Activated CD4-positive, CD25-positive, alpha-beta regulatory T cell (primary cell): ENCODE data around the gene FNDC3B.

Source experiments
- DNase-seq, 4 experiments: peaks; one replicate each; lab custom pipeline; 2025; lab: John Stamatoyannopoulos, UW

FNDC3B gene

GRCh38 chr3:172135185-172135584 is 95.8 kb downstream of the FNDC3B start:
- DNase-seq = no peak

- DNase-seq = no peak
Observed at GRCh38 chr3:172135820-172136219, 96.4 kb downstream of the FNDC3B start.

GRCh38 chr3:172136330-172136729 is 97.0 kb downstream of the FNDC3B start:
- DNase-seq = no peak

- no peak for DNase-seq
Observed at GRCh38 chr3:172137287-172138192, 98.2 kb downstream of the FNDC3B start.

GRCh38 chr3:172138193-172138537 is 98.8 kb downstream of the FNDC3B start:
- no peak for DNase-seq

- peak in 1 of 4 experiments; percentile 14 for DNase-seq
Observed at GRCh38 chr3:172138792-172139507, 99.6 kb downstream of the FNDC3B start.

GRCh38 chr3:172139528-172140276 is 100.3 kb downstream of the FNDC3B start:
- no peak for DNase-seq

- no peak for DNase-seq
Observed at GRCh38 chr3:172140499-172141391, 101.4 kb downstream of the FNDC3B start.

GRCh38 chr3:172142051-172142863 is 102.9 kb downstream of the FNDC3B start:
- no peak for DNase-seq

GRCh38 chr3:172142864-172143451 is 103.6 kb downstream of the FNDC3B start:
- no peak for DNase-seq

- DNase-seq = no peak
Observed at GRCh38 chr3:172143739-172144497, 104.5 kb downstream of the FNDC3B start.

- no peak for DNase-seq
Observed at GRCh38 chr3:172144601-172145000, 105.2 kb downstream of the FNDC3B start.

- DNase-seq = no peak
Observed at GRCh38 chr3:172145031-172145686, 105.8 kb downstream of the FNDC3B start.

- DNase-seq = no peak
Observed at GRCh38 chr3:172146349-172146748, 107.0 kb downstream of the FNDC3B start.

- DNase-seq = no peak
Observed at GRCh38 chr3:172147113-172147818, 107.9 kb downstream of the FNDC3B start.

GRCh38 chr3:172148241-172148640 is 108.9 kb downstream of the FNDC3B start:
- no peak for DNase-seq

GRCh38 chr3:172148702-172149565 is 109.6 kb downstream of the FNDC3B start:
- no peak for DNase-seq
